Measurements from ENCODE around the gene NIM1K.

- TF ChIP-seq POLR2A (IDR thresholded peaks at IDR 0.05) (no peak), CTCF (IDR thresholded peaks at IDR 0.05) (no peak)
These were observed 94.6 kb downstream of the NIM1K start for GRCh38 chr5:43286623-43287022.

Measured in Peyer's patch (tissue), 4 donors.